Eye (tissue), 1 donor: ENCODE measurements around the gene ST3GAL3.
"Not testable (repeated sequence)": the region's sequence is repeated elsewhere in the genome, so short reads cannot be mapped to it uniquely, and the experiment has no call there.

ENCODE experiments used
- DNase-seq: peaks from one replicate; pipeline ENCODE4 v3.0.0-alpha.2; 2015

The ST3GAL3 gene

GRCh38 chr1:43760745-43761317 is 53.5 kb downstream of the ST3GAL3 start:
- DNase-seq = no peak

- DNase-seq = peak; percentile 93
Measured at GRCh38 chr1:43763497-43763973, 56.2 kb downstream of the ST3GAL3 start.

GRCh38 chr1:43764581-43764980 is 57.2 kb downstream of the ST3GAL3 start:
- DNase-seq = peak; percentile 50

- peak; percentile 41 for DNase-seq
Measured at GRCh38 chr1:43766086-43766784, 58.9 kb downstream of the ST3GAL3 start.

- DNase-seq = peak; percentile 23
Measured at GRCh38 chr1:43766818-43767525, 59.6 kb downstream of the ST3GAL3 start.

GRCh38 chr1:43768168-43768567 is 60.8 kb downstream of the ST3GAL3 start:
- no peak for DNase-seq

GRCh38 chr1:43769350-43769908 is 62.1 kb downstream of the ST3GAL3 start:
- no peak for DNase-seq

- no peak for DNase-seq
Measured at GRCh38 chr1:43770111-43770510, 62.8 kb downstream of the ST3GAL3 start.

- DNase-seq = no peak
Measured at GRCh38 chr1:43772978-43773377, 65.6 kb downstream of the ST3GAL3 start.

- DNase-seq = no peak
Measured at GRCh38 chr1:43773821-43774220, 66.5 kb downstream of the ST3GAL3 start.

GRCh38 chr1:43774359-43774758 is 67.0 kb downstream of the ST3GAL3 start:
- no peak for DNase-seq

GRCh38 chr1:43776043-43776761 is 68.9 kb downstream of the ST3GAL3 start:
- DNase-seq = no peak

- DNase-seq = not testable (repeated sequence)
Measured at GRCh38 chr1:43777916-43778315, 70.6 kb downstream of the ST3GAL3 start.

- no peak for DNase-seq
Measured at GRCh38 chr1:43779266-43779665, 71.9 kb downstream of the ST3GAL3 start.

GRCh38 chr1:43779805-43780403 is 72.6 kb downstream of the ST3GAL3 start:
- DNase-seq = no peak

- no peak for DNase-seq
Measured at GRCh38 chr1:43781574-43781973, 74.2 kb downstream of the ST3GAL3 start.

GRCh38 chr1:43783096-43783670 is 75.8 kb downstream of the ST3GAL3 start:
- DNase-seq = no peak

GRCh38 chr1:43783671-43784205 is 76.4 kb downstream of the ST3GAL3 start:
- DNase-seq = no peak

GRCh38 chr1:43786201-43786958 is 79.0 kb downstream of the ST3GAL3 start:
- DNase-seq = no peak

- no peak for DNase-seq
Measured at GRCh38 chr1:43786960-43787359, 79.6 kb downstream of the ST3GAL3 start.
